ENCODE results near the gene CDK15. TPM values are rescaled to one million over a fixed set of nuclear protein-coding genes. Genes with fewer than 3 reads are reported as not detected.

Gene CDK15
- total RNA-seq, 1 donor from 2014 or later: 0.21 TPM

DNA sequence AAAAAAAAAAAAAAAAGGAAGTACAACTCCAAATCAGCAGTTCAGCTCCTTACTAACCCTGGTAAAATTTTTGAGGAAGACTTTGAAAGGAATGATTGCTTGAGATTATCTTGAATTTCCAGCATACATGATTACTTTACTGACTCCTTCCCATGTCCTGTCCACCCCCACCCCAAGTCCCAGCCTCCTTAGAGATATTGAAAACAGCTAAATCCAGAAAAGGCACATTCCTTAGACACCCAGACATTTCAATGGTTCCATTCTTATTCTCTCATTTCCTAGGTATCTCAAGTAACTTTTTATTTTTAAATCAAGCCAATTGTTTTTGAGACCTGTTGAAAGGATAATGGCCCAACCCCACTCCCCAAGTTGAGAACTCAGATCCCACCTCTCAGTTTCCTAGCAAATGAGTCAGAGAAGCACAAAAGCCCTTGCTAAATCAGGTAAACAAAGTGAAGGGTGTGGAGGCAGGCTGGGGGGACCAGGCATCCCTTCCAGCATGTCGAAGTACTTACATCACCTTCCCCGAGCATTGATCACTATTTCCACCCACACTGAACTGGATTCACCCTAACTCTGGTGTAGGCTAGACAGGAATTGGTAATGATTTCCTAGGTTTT, 131.9 kb downstream of the CDK15 start:
- Histone ChIP-seq H3K36me3 (ENCODE audit: control insufficient read depth, insufficient read depth, low read length) (no peaks in the 10 kb centered on the region), H3K27me3 (ENCODE audit: control insufficient read depth, insufficient read depth, low read length) (no peaks in the 10 kb centered on the region), H3K4me3 (ENCODE audit: low read depth, low read length) (no peak overlapping the region)
- TF ChIP-seq, protein P1, sequence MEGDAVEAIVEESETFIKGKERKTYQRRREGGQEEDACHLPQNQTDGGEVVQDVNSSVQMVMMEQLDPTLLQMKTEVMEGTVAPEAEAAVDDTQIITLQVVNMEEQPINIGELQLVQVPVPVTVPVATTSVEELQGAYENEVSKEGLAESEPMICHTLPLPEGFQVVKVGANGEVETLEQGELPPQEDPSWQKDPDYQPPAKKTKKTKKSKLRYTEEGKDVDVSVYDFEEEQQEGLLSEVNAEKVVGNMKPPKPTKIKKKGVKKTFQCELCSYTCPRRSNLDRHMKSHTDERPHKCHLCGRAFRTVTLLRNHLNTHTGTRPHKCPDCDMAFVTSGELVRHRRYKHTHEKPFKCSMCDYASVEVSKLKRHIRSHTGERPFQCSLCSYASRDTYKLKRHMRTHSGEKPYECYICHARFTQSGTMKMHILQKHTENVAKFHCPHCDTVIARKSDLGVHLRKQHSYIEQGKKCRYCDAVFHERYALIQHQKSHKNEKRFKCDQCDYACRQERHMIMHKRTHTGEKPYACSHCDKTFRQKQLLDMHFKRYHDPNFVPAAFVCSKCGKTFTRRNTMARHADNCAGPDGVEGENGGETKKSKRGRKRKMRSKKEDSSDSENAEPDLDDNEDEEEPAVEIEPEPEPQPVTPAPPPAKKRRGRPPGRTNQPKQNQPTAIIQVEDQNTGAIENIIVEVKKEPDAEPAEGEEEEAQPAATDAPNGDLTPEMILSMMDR (IDR thresholded peaks at IDR 0.05; ENCODE audit: insufficient read depth, low read length, poor library complexity, severe bottlenecking): no peak
- DNase-seq (ENCODE audit: low read depth): no peak

DNA sequence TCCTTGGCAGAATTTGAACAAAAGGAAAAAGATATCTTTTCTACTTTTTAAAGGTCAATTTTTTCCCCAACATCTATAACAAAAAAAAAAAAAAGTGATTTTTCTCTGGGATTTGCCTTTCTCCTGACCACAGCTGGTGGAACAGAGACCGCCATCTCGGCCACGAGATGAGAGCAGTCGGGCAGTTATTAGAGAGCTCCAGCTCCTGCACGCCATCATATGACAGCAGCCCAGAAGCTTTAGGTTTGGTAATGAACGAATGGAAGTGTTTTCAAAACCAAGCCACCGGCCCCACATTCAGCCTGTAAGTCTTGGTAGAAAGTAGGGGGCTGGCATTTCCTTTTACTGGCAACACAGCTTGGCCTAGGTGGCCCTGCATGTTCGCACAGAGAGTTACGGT, 132.4 kb downstream of the CDK15 start:
- Histone ChIP-seq H3K4me3 (ENCODE audit: low read depth, low read length) (no peak overlapping the region), H3K36me3 (ENCODE audit: control insufficient read depth, insufficient read depth, low read length) (no peaks in the 10 kb centered on the region), H3K27me3 (ENCODE audit: control insufficient read depth, insufficient read depth, low read length) (no peaks in the 10 kb centered on the region)
- TF ChIP-seq, protein P1 (IDR thresholded peaks at IDR 0.05; ENCODE audit: insufficient read depth, low read length, poor library complexity, severe bottlenecking): no peak
- DNase-seq (ENCODE audit: low read depth): no peak

DNA sequence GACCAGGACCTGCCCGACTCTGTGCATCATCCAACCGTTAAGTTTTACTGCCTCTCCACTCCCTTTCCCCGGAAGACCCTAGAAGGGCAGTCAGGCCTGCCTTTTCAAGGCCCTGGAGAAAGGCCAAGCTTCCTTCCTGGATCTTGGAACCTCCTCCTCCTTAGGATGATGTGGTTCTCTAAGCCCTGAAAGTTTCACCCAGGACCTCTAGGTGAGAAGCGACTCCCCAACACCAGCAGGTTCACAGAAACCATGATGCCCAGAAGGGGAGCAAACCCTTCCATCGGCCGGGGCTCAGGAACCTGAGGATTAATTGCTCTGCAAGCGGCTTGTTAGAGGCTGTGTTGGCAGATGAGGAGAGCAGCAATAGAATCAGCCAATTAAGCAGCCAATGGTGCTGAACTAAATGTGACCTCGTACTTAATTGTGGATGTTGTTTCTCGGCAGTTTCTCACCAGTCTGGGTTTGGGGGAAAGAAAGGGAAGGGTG, 133.2 kb downstream of the CDK15 start:
- TF ChIP-seq, protein P1 (IDR thresholded peaks at IDR 0.05; ENCODE audit: insufficient read depth, low read length, poor library complexity, severe bottlenecking): no peak
- Histone ChIP-seq H3K27me3 (ENCODE audit: control insufficient read depth, insufficient read depth, low read length) (no peaks in the 10 kb centered on the region), H3K4me3 (ENCODE audit: low read depth, low read length) (no peak overlapping the region), H3K36me3 (ENCODE audit: control insufficient read depth, insufficient read depth, low read length) (no peaks in the 10 kb centered on the region)
- no peak for DNase-seq (ENCODE audit: low read depth)

DNA sequence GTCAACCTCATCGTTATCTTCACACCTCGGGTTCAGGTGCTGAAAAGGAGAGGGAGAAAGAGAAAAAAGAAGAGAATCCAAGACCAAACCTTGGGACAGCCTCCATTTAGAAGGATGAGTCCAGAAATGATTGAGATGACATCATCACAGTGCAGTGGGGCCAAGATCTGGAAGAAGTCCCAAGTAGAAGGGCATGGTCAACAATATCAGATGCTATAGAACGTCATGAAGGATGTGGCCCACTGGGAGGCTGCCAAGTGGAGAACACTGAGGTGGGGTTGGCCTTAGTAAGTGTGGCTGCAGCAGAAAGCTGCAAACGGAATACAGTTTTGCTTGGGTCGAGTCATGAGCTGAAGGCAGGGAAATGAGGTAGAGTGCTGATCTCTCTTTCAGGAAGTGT, 136.2 kb downstream of the CDK15 start:
- Histone ChIP-seq H3K4me3 (ENCODE audit: low read depth, low read length) (no peak overlapping the region), H3K36me3 (ENCODE audit: control insufficient read depth, insufficient read depth, low read length) (no peaks in the 10 kb centered on the region), H3K27me3 (ENCODE audit: control insufficient read depth, insufficient read depth, low read length) (no peaks in the 10 kb centered on the region)
- no peak for DNase-seq (ENCODE audit: low read depth)
- TF ChIP-seq, protein P1 (IDR thresholded peaks at IDR 0.05; ENCODE audit: insufficient read depth, low read length, poor library complexity, severe bottlenecking): no peak

Other genes starting within 250 kb of the CDK15 start
- gene TMEM237, start 163.0 kb upstream of the CDK15 start, total RNA-seq: 24.4 and 34.5 TPM in 2 replicates
- 0.21 TPM in 1 of 2 replicates, not detected in the other for gene MPP4, start 107.9 kb upstream of the CDK15 start, total RNA-seq
- gene ALS2, start 25.6 kb upstream of the CDK15 start, total RNA-seq: 24.9 and 25.6 TPM in 2 replicates
- 13.5 and 14.5 TPM in 2 replicates for gene FZD7, start 227.3 kb downstream of the CDK15 start, total RNA-seq

Measured in kidney epithelial cell (primary cell).